Endothelial cell (in vitro differentiated cells): ENCODE measurements around the gene SNX22. TPM values are rescaled to one million over a fixed set of nuclear protein-coding genes. Genes with fewer than 3 reads are reported as not detected.

Source experiments
- DNase-seq: peaks from one replicate; pipeline ENCODE4 v3.0.0; 2021; ENCODE audit warnings: low spot score
- H3K27ac Mint-ChIP-seq: one replicate; pipeline ENCODE4 v1.8.0; 2021; ENCODE audit warnings: mixed read lengths, inconsistent platforms; ENCODE audit not compliant: unreplicated experiment
- H3K27me3 Mint-ChIP-seq: one replicate; pipeline ENCODE4 v1.8.0; 2021; ENCODE audit warnings: mild to moderate bottlenecking, moderate library complexity, mixed read lengths, inconsistent platforms; ENCODE audit not compliant: unreplicated experiment
- H3K36me3 Mint-ChIP-seq: one replicate; pipeline ENCODE4 v1.8.0; 2021; ENCODE audit warnings: mild to moderate bottlenecking, low read depth, mixed read lengths, inconsistent platforms; ENCODE audit not compliant: unreplicated experiment
- H3K4me1 Mint-ChIP-seq: one replicate; pipeline ENCODE4 v1.8.0; 2021; ENCODE audit warnings: mild to moderate bottlenecking, mixed read lengths, inconsistent platforms; ENCODE audit not compliant: unreplicated experiment
- H3K4me3 Mint-ChIP-seq: one replicate; pipeline ENCODE4 v1.8.0; 2021; ENCODE audit warnings: mild to moderate bottlenecking, mixed read lengths, inconsistent platforms; ENCODE audit not compliant: unreplicated experiment
- H3K9me3 Mint-ChIP-seq: one replicate; pipeline ENCODE4 v1.8.0; 2021; ENCODE audit warnings: mixed read lengths, inconsistent platforms; ENCODE audit not compliant: unreplicated experiment
- total RNA-seq: library from RNA; stranded (reverse); fragmentation: NEBNext Ultra II Directional; extraction: Animal tissue kit (Norgen Biotek cat#: 25700); gene quantifications from one replicate; pipeline ENCODE4 v1.2.1, GENCODE V29; 2021; ENCODE audit not compliant: unreplicated experiment
- TF ChIP-seq, protein P1 (sequence below): fragments of 200-600 bp; sonication (generic); IDR thresholded peaks from one replicate; pipeline ENCODE4 v1.5.0; 2021; ENCODE audit warnings: antibody characterized with exemption; ENCODE audit not compliant: unreplicated experiment

The SNX22 gene
- total RNA-seq, 1 donor from 2014 or later: 0.41 TPM

DNA sequence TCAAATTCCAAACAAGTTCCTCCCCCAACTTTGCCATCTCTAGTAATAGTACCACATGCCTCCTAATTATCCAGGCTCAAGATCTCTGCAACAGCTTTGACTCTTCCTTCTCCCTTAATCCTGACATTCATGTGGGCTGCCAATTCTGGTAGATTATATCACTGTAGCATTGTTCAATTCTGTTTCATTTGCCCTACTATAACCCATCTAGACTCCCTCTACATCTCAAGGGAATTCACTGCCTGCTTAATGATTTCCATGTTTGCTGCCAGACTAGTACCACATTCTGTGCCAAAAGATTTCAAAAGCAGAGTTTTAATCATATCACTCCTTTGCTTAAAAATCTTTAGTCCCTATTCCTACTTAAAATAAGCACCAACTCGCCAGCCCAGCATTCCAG is 45.9 kb downstream of the SNX22 start:
- Mint-ChIP-seq H3K4me3 (no peak overlapping the region), H3K36me3 (peaks cover 11% of the 10 kb centered on the region)
- TF ChIP-seq, protein P1, sequence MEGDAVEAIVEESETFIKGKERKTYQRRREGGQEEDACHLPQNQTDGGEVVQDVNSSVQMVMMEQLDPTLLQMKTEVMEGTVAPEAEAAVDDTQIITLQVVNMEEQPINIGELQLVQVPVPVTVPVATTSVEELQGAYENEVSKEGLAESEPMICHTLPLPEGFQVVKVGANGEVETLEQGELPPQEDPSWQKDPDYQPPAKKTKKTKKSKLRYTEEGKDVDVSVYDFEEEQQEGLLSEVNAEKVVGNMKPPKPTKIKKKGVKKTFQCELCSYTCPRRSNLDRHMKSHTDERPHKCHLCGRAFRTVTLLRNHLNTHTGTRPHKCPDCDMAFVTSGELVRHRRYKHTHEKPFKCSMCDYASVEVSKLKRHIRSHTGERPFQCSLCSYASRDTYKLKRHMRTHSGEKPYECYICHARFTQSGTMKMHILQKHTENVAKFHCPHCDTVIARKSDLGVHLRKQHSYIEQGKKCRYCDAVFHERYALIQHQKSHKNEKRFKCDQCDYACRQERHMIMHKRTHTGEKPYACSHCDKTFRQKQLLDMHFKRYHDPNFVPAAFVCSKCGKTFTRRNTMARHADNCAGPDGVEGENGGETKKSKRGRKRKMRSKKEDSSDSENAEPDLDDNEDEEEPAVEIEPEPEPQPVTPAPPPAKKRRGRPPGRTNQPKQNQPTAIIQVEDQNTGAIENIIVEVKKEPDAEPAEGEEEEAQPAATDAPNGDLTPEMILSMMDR: no peak

DNA sequence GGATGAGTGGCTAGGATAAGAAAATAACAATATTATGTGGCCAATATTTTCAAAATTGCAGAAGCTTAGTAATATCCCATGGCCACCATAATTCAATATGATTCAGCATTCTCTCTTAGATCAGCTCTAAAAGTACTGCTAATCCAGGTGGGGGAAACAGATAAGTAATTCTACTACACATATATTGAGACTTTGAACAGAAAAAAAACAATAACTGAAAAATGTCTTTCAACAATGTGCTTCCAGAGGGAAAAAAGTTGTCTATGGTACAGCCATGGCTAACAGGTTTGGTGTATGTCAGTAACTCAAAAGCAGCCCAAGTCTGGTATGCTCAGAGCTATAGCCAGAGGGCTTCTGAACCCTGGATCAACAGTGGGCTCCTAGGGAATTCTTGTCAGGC is 53.7 kb downstream of the SNX22 start:
- peaks cover 12% of the 10 kb centered on the region for H3K36me3 Mint-ChIP-seq
- H3K27me3 Mint-ChIP-seq: no peaks in the 10 kb centered on the region
- H3K4me1 Mint-ChIP-seq: no peaks in the 10 kb centered on the region
- no peaks in the 10 kb centered on the region for H3K9me3 Mint-ChIP-seq
- TF ChIP-seq, protein P1: no peak
- no peak for DNase-seq
- H3K4me3 Mint-ChIP-seq: no peak overlapping the region
- H3K27ac Mint-ChIP-seq: no peak overlapping the region

More for the DNA sequence above, 45.9 kb downstream of the SNX22 start:
- DNase-seq: no peak
- Mint-ChIP-seq H3K27ac (no peak overlapping the region), H3K27me3 (no peaks in the 10 kb centered on the region), H3K9me3 (no peaks in the 10 kb centered on the region), H3K4me1 (no peaks in the 10 kb centered on the region)

Other genes starting within 250 kb of the SNX22 start
- gene DAPK2, start 105.2 kb upstream of the SNX22 start, total RNA-seq: 10.0 TPM
- 51.4 TPM for gene CIAO2A, start 57.9 kb upstream of the SNX22 start, total RNA-seq
- 128 TPM for gene SNX1, start 55.7 kb upstream of the SNX22 start, total RNA-seq
- gene PPIB, start 11.3 kb downstream of the SNX22 start, total RNA-seq: 589 TPM
- 22.9 TPM for gene CSNK1G1, start 204.4 kb downstream of the SNX22 start, total RNA-seq
- gene PCLAF, start 229.7 kb downstream of the SNX22 start, total RNA-seq: 7.0 TPM
- 46.1 TPM for gene TRIP4, start 236.1 kb downstream of the SNX22 start, total RNA-seq